HFF-Myc (cell line): ENCODE results near the gene TCP1.
"Not testable (repeated sequence)": the region's sequence is repeated elsewhere in the genome, so short reads cannot be mapped to it uniquely, and the experiment has no call there.

Experiments
- DNase-seq: peaks from one replicate; pipeline ENCODE4 v3.0.0-alpha.2; 2011; ENCODE audit warnings: low read depth; ENCODE audit errors: extremely low read depth
- H3K4me3 ChIP-seq: replicated peaks from 2 replicates; pipeline ENCODE4 v1.5.1; 2011; ENCODE audit warnings: low read depth, mild to moderate bottlenecking, control low read depth, low read length
- TF ChIP-seq, protein P1 (sequence below): IDR thresholded peaks from 2 replicates; pipeline ENCODE4 v1.5.1; 2012; ENCODE audit warnings: mild to moderate bottlenecking, low read depth, low read length, control low read depth; ENCODE audit errors: missing control alignments

TCP1 gene

DNA sequence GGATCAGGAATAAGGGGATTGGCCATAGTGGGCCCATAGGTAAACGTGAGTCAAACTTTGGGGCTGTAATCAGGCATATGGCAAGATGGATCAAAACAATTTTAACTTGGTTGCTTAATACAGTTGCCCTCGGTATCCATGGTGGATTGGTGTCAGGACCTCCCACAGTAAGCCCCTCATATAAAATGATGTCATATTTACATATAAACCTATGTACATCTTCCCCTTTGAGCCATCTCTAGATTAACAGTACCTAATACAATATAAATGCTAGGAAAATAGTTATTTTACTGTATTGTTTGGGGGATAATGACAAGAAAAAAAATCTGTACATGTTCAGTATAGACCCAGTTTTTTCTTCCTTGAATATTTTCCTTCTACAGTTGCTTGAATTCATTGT lies 35.0 kb downstream of the TCP1 start:
- no peak overlapping the region for H3K4me3 ChIP-seq
- DNase-seq: no peak
- TF ChIP-seq, protein P1, sequence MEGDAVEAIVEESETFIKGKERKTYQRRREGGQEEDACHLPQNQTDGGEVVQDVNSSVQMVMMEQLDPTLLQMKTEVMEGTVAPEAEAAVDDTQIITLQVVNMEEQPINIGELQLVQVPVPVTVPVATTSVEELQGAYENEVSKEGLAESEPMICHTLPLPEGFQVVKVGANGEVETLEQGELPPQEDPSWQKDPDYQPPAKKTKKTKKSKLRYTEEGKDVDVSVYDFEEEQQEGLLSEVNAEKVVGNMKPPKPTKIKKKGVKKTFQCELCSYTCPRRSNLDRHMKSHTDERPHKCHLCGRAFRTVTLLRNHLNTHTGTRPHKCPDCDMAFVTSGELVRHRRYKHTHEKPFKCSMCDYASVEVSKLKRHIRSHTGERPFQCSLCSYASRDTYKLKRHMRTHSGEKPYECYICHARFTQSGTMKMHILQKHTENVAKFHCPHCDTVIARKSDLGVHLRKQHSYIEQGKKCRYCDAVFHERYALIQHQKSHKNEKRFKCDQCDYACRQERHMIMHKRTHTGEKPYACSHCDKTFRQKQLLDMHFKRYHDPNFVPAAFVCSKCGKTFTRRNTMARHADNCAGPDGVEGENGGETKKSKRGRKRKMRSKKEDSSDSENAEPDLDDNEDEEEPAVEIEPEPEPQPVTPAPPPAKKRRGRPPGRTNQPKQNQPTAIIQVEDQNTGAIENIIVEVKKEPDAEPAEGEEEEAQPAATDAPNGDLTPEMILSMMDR: no peak

DNA sequence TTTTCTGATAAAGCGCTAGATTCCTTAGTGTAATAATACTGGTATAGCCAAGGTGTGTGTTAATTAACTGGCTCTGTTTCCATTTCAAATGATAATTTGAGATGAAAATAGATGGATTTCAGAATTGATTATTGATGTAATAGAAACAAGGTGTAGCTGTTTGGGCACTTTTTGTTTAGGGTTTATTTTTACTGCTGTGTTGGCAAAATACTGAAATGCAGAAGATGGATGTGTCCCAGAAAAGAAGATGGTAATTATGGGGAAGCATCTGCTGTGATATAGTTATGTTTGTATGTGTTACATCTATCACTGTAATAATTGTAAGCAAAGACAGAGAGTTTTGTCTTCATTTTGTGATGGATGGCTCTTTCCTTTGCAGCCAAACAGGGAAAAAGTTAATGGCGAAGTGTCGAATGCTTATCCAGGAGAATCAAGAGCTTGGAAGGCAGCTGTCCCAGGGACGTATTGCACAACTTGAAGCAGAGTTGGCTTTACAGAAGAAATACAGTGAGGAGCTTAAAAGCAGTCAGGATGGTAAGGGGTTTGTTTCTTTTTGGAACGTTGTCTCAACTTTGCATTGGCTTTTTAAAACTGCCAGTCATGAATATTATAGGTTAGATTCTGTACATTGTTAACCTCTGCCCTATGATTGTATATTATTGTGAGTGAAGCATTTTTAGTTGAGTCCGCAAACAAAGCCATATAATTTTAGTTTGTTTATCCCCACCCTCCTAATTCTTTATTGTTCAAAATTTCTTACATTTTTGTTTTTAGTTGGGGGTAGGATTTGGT lies 36.1 kb downstream of the TCP1 start:
- TF ChIP-seq, protein P1: no peak
- H3K4me3 ChIP-seq: no peak overlapping the region
- no peak for DNase-seq

DNA sequence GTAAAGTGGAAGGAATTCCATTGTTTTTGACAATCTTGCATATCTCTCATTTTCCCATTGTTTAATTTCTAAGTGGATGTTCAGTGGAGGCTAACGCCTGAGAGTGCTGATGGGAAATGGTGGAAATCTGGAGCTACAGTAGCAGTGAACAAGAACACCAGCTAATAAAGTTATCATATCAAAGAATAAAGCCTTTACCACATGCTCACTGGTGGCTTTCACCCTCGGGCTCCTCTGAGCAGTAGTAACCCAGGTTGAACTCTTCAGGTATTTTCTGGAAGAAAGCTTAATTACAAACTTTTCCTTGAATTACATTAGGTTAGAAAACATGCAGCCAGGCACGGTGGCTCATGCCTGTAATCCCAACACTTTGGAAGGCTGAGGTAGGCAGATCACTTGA lies 38.0 kb downstream of the TCP1 start:
- H3K4me3 ChIP-seq: no peak overlapping the region
- TF ChIP-seq, protein P1: no peak
- DNase-seq: no peak

DNA sequence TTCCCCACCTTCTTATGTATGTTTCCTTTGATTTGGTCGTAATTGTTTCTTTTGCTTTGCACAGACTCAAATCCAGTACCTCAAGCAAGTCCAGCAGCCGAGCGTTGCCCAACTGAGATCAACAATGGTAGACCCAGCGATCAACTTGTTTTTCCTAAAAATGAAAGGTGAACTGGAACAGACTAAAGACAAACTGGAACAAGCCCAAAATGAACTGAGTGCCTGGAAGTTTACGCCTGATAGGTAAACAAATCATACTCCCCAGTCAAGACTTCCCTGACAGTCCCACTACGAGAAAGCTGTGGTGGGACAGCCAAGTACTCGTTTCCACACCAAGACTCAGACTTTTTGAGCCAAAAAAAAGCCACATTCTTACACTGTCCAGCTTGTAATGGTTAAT lies 41.3 kb downstream of the TCP1 start:
- not testable (repeated sequence) for DNase-seq

DNA sequence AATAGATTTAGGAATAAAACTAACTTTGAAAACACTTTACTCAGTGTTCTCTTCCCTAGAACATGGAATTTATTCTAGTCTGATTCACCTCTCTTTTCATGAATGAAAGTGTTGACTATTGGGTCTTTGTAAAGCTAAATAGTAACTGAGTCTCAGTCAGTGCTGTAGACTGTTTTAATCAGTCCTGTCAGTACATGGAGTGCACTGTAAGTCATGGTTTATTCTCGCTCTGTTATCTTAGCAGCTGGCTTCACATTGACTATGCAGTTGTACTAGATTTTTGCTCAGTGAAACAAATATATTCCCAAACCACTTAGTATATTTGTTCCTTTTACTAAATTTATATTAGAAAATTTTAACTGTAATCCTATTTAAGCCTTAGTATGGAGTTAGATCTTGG lies 42.6 kb downstream of the TCP1 start:
- TF ChIP-seq, protein P1: no peak
- no peak overlapping the region for H3K4me3 ChIP-seq
- no peak for DNase-seq

More for the DNA sequence above, 41.3 kb downstream of the TCP1 start:
- not testable (repeated sequence) for H3K4me3 ChIP-seq

DNA sequence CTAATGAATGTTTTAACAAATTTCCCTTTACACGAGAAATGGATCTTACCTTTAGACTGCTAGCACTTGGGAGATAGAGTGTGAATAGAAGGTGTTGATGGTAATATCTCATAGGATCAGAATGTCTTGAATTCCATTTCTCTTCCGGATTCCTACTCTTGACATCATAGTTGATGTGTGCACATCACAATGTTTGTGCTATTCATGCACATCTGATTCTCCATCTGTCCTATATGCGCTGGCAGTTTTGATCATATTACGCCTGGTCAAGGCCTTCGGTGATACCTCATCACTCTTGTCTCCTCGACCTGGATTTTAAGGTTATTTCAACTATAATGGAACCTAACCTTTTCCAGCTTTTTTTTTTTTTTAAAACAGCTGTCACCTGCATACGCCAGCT lies 44.3 kb downstream of the TCP1 start:
- H3K4me3 ChIP-seq: no peak overlapping the region
- TF ChIP-seq, protein P1: no peak
- DNase-seq: no peak

DNA sequence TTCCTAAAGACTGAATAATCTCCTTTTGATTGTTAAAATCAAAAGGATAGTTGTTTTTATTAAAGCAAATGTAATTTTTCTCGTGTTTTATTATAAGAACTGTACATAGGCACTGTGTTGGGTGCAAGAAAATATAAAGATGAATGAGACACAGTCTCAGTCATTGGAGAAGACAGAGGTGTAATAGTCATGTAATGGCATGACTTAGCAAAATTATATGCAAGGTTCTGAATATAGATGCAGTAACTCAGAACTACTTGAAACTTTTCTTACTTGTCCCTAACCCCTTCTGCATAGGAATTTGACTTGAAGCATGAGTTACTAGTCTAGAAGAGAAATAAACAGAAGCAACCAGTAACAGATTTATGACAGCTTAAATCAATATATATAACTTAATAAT lies 47.2 kb downstream of the TCP1 start:
- TF ChIP-seq, protein P1: no peak
- H3K4me3 ChIP-seq: no peak overlapping the region
- no peak for DNase-seq
